ENCODE data around the gene LY6G5B. TPM values are rescaled to one million over a fixed set of nuclear protein-coding genes. Genes with fewer than 3 reads are reported as not detected.

Gene LY6G5B
- polyA plus RNA-seq, 1 of the 3 experiments (the other 2 are of a cell fraction): 12.7 TPM

DNA sequence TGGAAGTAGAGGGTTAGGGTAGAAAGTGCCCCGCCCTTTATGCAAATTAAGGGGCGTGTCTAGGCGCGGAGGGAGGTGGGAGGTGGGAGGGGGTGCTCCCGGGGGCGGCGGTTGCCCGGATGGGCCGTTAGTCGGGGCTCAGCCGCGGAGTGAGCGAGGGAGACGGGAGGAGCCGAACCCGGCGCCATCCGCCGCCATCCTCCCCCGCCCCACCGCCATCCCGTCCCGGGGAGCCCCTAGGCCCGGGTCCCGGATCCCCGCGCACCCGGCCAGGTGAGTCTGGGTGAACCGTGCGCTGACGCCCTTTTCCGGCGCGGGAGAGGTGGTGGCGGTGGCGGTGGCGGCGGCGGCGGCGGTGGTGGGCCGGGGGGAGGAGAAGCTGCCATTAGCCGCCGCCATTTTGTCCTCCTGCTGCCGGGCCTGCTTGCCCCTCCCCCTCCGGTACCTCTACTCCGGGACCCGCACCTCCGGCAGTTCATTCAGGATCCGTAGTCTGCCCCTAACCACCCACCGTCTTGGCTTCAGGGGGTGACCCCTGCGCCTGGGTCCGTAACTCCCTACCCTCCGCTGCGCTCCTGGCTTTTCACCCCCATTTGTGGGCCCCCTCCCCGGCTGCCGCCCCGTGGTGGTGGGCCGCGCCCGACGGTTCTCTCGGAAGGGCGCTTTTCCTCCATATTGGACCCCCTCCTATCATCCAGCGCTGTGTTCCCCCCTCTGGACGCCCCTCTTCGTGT, 49.0 kb upstream of the LY6G5B start, which contains the start of gene PRRC2A:
TSS of gene PRRC2A (plus strand) at position 130 of the 734 bp plus-strand sequence. CDS start 2,075 bp downstream, outside the sequence.
- DNase-seq: peak; percentile 90
- POLR2A ChIA-PET: interaction anchor here (1.0 to 4.0 kb wide), 4 partner anchors 9 to 1351 kb away, joined by 3 to 18 read pairs (median 4); partner anchors contain the start of genes BAG6 and DDX39B
- H3K9me3 ChIP-seq: no peaks in the 10 kb centered on the region
- H3K36me3 ChIP-seq (replicated peaks in 1 of 2; ENCODE audit: control insufficient read depth in 1 of 2, insufficient read depth in 2 of 2, low read length in 1 of 2): peaks cover 33 to 43% of the 10 kb centered on the region in 2 experiments
- peak within 1 kb of the TSS; percentile 99 for H3K27ac ChIP-seq (ENCODE audit: low read depth in 2 of 2, low read length in 1 of 2)
- 3% methylated on average over 35 of the region's 67 CpGs for WGBS (ENCODE audit: low lambda C conversion rate)
- H2AFZ ChIP-seq (ENCODE audit: low read depth): peak within 1 kb of the TSS; percentile 87
- H3K4me1 ChIP-seq (ENCODE audit: control insufficient read depth in 1 of 2, insufficient read depth in 2 of 2, low read depth in 1 of 2, low read length in 1 of 2): peaks cover 10 to 11% of the 10 kb centered on the region in 2 experiments
- no peaks in the 10 kb centered on the region for H3K9me2 ChIP-seq
- CTCF ChIA-PET: interaction anchor here (1.0 to 2.1 kb wide), 3 partner anchors 22 to 74 kb away, joined by 3 to 11 read pairs (median 4); partner anchors contain the start of gene ATP6V1G2
- peaks cover 16% of the 10 kb centered on the region for H3F3A ChIP-seq (replicated peaks; ENCODE audit: insufficient read depth)
- peak within 1 kb of the TSS; percentile 87 to 98 for H3K4me3 ChIP-seq (ENCODE audit: low read depth in 2 of 2, low read length in 1 of 2)
- H4K20me1 ChIP-seq (ENCODE audit: insufficient read depth): peaks cover 28% of the 10 kb centered on the region
- H3K9ac ChIP-seq: peak within 1 kb of the TSS; percentile 99
- H3K27me3 ChIP-seq (ENCODE audit: insufficient read depth): no peaks in the 10 kb centered on the region
- H3K4me2 ChIP-seq: peak within 1 kb of the TSS; percentile 97
- peaks cover 52% of the 10 kb centered on the region for H3K79me2 ChIP-seq (ENCODE audit: insufficient read depth)
- TF ChIP-seq RCOR1 (IDR thresholded peaks at IDR 0.05; ENCODE audit: low read length) (no peak), POLR2AphosphoS5 (IDR thresholded peaks at IDR 0.05; ENCODE audit: low read depth, low read length) (peak; percentile 74), TEAD4 (IDR thresholded peaks at IDR 0.05; ENCODE audit: borderline replicate concordance, insufficient read depth) (peak; percentile 23; the same call in 1 of the 2 replicates), EP300 (IDR thresholded peaks at IDR 0.05; ENCODE audit: borderline replicate concordance in 1 of 2, low read depth in 1 of 2, low read length in 1 of 2) (no peak; a peak in 1 of 4 replicates), RFX5 (IDR thresholded peaks at IDR 0.05; ENCODE audit: low read length) (no peak), NRF1 (IDR thresholded peaks at IDR 0.05; ENCODE audit: low read depth, low read length) (no peak), EZH2phosphoT487 (IDR thresholded peaks at IDR 0.05; ENCODE audit: borderline replicate concordance, low read depth) (no peak), SMC3 (IDR thresholded peaks at IDR 0.05; ENCODE audit: low read depth, low read length) (no peak), FOSL2 (IDR thresholded peaks at IDR 0.05; ENCODE audit: borderline replicate concordance, low read depth) (no peak), MEF2A (IDR thresholded peaks at IDR 0.05; ENCODE audit: borderline replicate concordance, low read depth) (no peak), TCF12 (IDR thresholded peaks at IDR 0.05) (no peak), GABPA (IDR thresholded peaks at IDR 0.05; ENCODE audit: low read depth) (no peak), NFIC (IDR thresholded peaks at IDR 0.05; ENCODE audit: borderline replicate concordance) (0 out of 2 replicates have a peak, but pooled peaks have one; percentile 5), JUND (IDR thresholded peaks at IDR 0.05) (no peak), MXI1 (IDR thresholded peaks at IDR 0.05; ENCODE audit: low read depth, low read length) (no peak)
- TF ChIP-seq, protein P1, sequence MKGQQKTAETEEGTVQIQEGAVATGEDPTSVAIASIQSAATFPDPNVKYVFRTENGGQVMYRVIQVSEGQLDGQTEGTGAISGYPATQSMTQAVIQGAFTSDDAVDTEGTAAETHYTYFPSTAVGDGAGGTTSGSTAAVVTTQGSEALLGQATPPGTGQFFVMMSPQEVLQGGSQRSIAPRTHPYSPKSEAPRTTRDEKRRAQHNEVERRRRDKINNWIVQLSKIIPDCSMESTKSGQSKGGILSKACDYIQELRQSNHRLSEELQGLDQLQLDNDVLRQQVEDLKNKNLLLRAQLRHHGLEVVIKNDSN (IDR thresholded peaks at IDR 0.05; ENCODE audit: borderline replicate concordance, low read depth): no peak
- TF ChIP-seq, protein P2, sequence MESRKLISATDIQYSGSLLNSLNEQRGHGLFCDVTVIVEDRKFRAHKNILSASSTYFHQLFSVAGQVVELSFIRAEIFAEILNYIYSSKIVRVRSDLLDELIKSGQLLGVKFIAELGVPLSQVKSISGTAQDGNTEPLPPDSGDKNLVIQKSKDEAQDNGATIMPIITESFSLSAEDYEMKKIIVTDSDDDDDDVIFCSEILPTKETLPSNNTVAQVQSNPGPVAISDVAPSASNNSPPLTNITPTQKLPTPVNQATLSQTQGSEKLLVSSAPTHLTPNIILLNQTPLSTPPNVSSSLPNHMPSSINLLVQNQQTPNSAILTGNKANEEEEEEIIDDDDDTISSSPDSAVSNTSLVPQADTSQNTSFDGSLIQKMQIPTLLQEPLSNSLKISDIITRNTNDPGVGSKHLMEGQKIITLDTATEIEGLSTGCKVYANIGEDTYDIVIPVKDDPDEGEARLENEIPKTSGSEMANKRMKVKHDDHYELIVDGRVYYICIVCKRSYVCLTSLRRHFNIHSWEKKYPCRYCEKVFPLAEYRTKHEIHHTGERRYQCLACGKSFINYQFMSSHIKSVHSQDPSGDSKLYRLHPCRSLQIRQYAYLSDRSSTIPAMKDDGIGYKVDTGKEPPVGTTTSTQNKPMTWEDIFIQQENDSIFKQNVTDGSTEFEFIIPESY (IDR thresholded peaks at IDR 0.05; ENCODE audit: borderline replicate concordance, low read depth): 0 out of 2 replicates have a peak, but pooled peaks have one; percentile 47
- TF ChIP-seq, protein P3, sequence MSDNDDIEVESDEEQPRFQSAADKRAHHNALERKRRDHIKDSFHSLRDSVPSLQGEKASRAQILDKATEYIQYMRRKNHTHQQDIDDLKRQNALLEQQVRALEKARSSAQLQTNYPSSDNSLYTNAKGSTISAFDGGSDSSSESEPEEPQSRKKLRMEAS (IDR thresholded peaks at IDR 0.05; ENCODE audit: low read depth): peak; percentile 8
- TF ChIP-seq, protein P4, sequence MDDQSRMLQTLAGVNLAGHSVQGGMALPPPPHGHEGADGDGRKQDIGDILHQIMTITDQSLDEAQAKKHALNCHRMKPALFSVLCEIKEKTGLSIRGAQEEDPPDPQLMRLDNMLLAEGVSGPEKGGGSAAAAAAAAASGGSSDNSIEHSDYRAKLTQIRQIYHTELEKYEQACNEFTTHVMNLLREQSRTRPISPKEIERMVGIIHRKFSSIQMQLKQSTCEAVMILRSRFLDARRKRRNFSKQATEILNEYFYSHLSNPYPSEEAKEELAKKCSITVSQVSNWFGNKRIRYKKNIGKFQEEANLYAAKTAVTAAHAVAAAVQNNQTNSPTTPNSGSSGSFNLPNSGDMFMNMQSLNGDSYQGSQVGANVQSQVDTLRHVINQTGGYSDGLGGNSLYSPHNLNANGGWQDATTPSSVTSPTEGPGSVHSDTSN (IDR thresholded peaks at IDR 0.05): no peak; the same call in 1 of the 2 replicates
- TF ChIP-seq, protein P5, sequence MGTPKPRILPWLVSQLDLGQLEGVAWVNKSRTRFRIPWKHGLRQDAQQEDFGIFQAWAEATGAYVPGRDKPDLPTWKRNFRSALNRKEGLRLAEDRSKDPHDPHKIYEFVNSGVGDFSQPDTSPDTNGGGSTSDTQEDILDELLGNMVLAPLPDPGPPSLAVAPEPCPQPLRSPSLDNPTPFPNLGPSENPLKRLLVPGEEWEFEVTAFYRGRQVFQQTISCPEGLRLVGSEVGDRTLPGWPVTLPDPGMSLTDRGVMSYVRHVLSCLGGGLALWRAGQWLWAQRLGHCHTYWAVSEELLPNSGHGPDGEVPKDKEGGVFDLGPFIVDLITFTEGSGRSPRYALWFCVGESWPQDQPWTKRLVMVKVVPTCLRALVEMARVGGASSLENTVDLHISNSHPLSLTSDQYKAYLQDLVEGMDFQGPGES (IDR thresholded peaks at IDR 0.05; ENCODE audit: low read depth, low read length): no peak
- TF ChIP-seq, protein P6, sequence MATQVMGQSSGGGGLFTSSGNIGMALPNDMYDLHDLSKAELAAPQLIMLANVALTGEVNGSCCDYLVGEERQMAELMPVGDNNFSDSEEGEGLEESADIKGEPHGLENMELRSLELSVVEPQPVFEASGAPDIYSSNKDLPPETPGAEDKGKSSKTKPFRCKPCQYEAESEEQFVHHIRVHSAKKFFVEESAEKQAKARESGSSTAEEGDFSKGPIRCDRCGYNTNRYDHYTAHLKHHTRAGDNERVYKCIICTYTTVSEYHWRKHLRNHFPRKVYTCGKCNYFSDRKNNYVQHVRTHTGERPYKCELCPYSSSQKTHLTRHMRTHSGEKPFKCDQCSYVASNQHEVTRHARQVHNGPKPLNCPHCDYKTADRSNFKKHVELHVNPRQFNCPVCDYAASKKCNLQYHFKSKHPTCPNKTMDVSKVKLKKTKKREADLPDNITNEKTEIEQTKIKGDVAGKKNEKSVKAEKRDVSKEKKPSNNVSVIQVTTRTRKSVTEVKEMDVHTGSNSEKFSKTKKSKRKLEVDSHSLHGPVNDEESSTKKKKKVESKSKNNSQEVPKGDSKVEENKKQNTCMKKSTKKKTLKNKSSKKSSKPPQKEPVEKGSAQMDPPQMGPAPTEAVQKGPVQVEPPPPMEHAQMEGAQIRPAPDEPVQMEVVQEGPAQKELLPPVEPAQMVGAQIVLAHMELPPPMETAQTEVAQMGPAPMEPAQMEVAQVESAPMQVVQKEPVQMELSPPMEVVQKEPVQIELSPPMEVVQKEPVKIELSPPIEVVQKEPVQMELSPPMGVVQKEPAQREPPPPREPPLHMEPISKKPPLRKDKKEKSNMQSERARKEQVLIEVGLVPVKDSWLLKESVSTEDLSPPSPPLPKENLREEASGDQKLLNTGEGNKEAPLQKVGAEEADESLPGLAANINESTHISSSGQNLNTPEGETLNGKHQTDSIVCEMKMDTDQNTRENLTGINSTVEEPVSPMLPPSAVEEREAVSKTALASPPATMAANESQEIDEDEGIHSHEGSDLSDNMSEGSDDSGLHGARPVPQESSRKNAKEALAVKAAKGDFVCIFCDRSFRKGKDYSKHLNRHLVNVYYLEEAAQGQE (IDR thresholded peaks at IDR 0.05; ENCODE audit: low read depth, low read length): 0 out of 2 replicates have a peak, but pooled peaks have one; percentile 32
- TF ChIP-seq, protein P7, sequence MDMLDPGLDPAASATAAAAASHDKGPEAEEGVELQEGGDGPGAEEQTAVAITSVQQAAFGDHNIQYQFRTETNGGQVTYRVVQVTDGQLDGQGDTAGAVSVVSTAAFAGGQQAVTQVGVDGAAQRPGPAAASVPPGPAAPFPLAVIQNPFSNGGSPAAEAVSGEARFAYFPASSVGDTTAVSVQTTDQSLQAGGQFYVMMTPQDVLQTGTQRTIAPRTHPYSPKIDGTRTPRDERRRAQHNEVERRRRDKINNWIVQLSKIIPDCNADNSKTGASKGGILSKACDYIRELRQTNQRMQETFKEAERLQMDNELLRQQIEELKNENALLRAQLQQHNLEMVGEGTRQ (IDR thresholded peaks at IDR 0.05; ENCODE audit: borderline replicate concordance, low read depth, low read length): no peak

Measured in SK-N-SH (cell line).